Loucy (cell line): ENCODE measurements around the gene GPBAR1.

Experiments used
- CTCF ChIP-seq: fragments of 200-600 bp; sonication (generic); conservative IDR thresholded peaks from 2 replicates; pipeline ENCODE4 v1.5.1; 2014; ENCODE audit warnings: mild to moderate bottlenecking, antibody characterized with exemption, low read length
- EZH2phosphoT487 ChIP-seq: fragments of 200-600 bp; IDR thresholded peaks from 2 replicates; pipeline ENCODE4 v1.6.1; 2018; ENCODE audit warnings: antibody characterized with exemption, mild to moderate bottlenecking, moderate library complexity, borderline replicate concordance

GRCh38 chr2:218312267-218312756 lies 51.5 kb downstream of the GPBAR1 start:
- no peak for TF ChIP-seq CTCF
- TF ChIP-seq EZH2phosphoT487, result no peak
